H9 (cell line): ENCODE results near the gene TBC1D10B. TPM values are rescaled to one million over a fixed set of nuclear protein-coding genes. Genes with fewer than 3 reads are reported as not detected.

Experiments used
- DNase-seq: peaks from one replicate; pipeline ENCODE4 v3.0.0-alpha.2; 2017
- H2AFZ ChIP-seq: one replicate; pipeline ENCODE4 v1.6.1; 2013; ENCODE audit warnings: mild to moderate bottlenecking, low read length, control low read depth, moderate library complexity
- H2AK5ac ChIP-seq: 2 replicates; pipeline ENCODE4 v1.6.1; 2013; ENCODE audit warnings: low read length, control low read depth, mixed read lengths; ENCODE audit not compliant: insufficient read length
- H2BK120ac ChIP-seq: one replicate; pipeline ENCODE4 v1.6.1; 2013; ENCODE audit warnings: low read depth, mild to moderate bottlenecking, low read length, control low read depth, inconsistent platforms; ENCODE audit not compliant: poor library complexity, severe bottlenecking
- H2BK12ac ChIP-seq: 2 replicates; pipeline ENCODE4 v1.6.1; 2013; ENCODE audit warnings: low read length, control low read depth, mixed read lengths, low read depth; ENCODE audit not compliant: insufficient read length
- H2BK15ac ChIP-seq: 2 replicates; pipeline ENCODE4 v1.6.1; 2013; ENCODE audit warnings: low read depth, low read length, control low read depth
- H2BK20ac ChIP-seq: one replicate; pipeline ENCODE4 v1.6.1; 2013; ENCODE audit warnings: low read depth, mild to moderate bottlenecking, low read length, control low read depth, inconsistent platforms; ENCODE audit not compliant: poor library complexity, severe bottlenecking
- H2BK5ac ChIP-seq: 2 replicates; pipeline ENCODE4 v1.6.1; 2013; ENCODE audit warnings: low read length, control low read depth, mixed read lengths; ENCODE audit not compliant: insufficient read length
- H3K14ac ChIP-seq: 2 replicates; pipeline ENCODE4 v1.6.1; 2013; ENCODE audit warnings: low read length, control low read depth; ENCODE audit not compliant: insufficient read depth
- H3K18ac ChIP-seq: 2 replicates; pipeline ENCODE4 v1.6.1; 2013; ENCODE audit warnings: low read depth, mild to moderate bottlenecking, mixed read lengths, low read length, control low read depth; ENCODE audit not compliant: insufficient read length
- H3K23ac ChIP-seq: 2 replicates; pipeline ENCODE4 v1.6.1; 2013; ENCODE audit warnings: low read length, control low read depth, mixed read lengths, low read depth; ENCODE audit not compliant: insufficient read length
- H3K23me2 ChIP-seq: 2 replicates; pipeline ENCODE4 v1.6.1; 2013; ENCODE audit warnings: low read depth, mild to moderate bottlenecking, mixed read lengths, low read length, control low read depth; ENCODE audit not compliant: insufficient read length, poor library complexity, severe bottlenecking
- H3K27ac ChIP-seq: 2 replicates; pipeline ENCODE4 v1.5.1; 2013; ENCODE audit warnings: low read length, control low read depth, mixed read lengths, low read depth; ENCODE audit not compliant: insufficient read length
- H3K27me3 ChIP-seq: 2 replicates; pipeline ENCODE4 v1.6.1; 2013; ENCODE audit warnings: low read length, control low read depth, inconsistent platforms; ENCODE audit not compliant: insufficient read depth
- H3K4ac ChIP-seq: 2 replicates; pipeline ENCODE4 v1.6.1; 2013; ENCODE audit warnings: low read depth, mild to moderate bottlenecking, control low read depth, inconsistent platforms, low read length, moderate library complexity
- H3K4me1 ChIP-seq: 2 replicates; pipeline ENCODE4 v1.6.1; 2013; ENCODE audit warnings: low read length, control low read depth, inconsistent platforms; ENCODE audit not compliant: insufficient read depth
- H3K4me2 ChIP-seq: 2 replicates; pipeline ENCODE4 v1.6.1; 2013; ENCODE audit warnings: low read length, control low read depth, mixed read lengths; ENCODE audit not compliant: insufficient read length, insufficient read depth
- H3K56ac ChIP-seq: 2 replicates; pipeline ENCODE4 v1.6.1; 2013; ENCODE audit warnings: low read depth, mild to moderate bottlenecking, mixed read lengths, low read length, control low read depth; ENCODE audit not compliant: insufficient read length
- H3K79me1 ChIP-seq: 2 replicates; pipeline ENCODE4 v1.6.1; 2013; ENCODE audit warnings: low read depth, mild to moderate bottlenecking, moderate library complexity, low read length, control low read depth, inconsistent platforms; ENCODE audit not compliant: insufficient read depth, poor library complexity, severe bottlenecking
- H3K79me2 ChIP-seq: 2 replicates; pipeline ENCODE4 v1.6.1; 2013; ENCODE audit warnings: low read length, control low read depth, inconsistent platforms; ENCODE audit not compliant: insufficient read depth
- H3K9ac ChIP-seq: 2 replicates; pipeline ENCODE4 v1.6.1; 2013; ENCODE audit warnings: low read length, control low read depth, mixed read lengths; ENCODE audit not compliant: insufficient read length; ENCODE audit errors: extremely low read depth
- H3K9me3 ChIP-seq: one replicate; pipeline ENCODE4 v1.6.1; 2013; ENCODE audit warnings: low read depth, low read length, inconsistent platforms; ENCODE audit not compliant: control insufficient read depth
- H3T11ph ChIP-seq: one replicate; pipeline ENCODE4 v1.6.1; 2013; ENCODE audit warnings: mild to moderate bottlenecking, low read length, control low read depth, inconsistent platforms
- H4K20me1 ChIP-seq: one replicate; pipeline ENCODE4 v1.6.1; 2013; ENCODE audit not compliant: control insufficient read depth, insufficient read length, insufficient read depth
- H4K5ac ChIP-seq: 2 replicates; pipeline ENCODE4 v1.6.1; 2013; ENCODE audit warnings: low read depth, mild to moderate bottlenecking, mixed read lengths, low read length, control low read depth; ENCODE audit not compliant: insufficient read length
- H4K8ac ChIP-seq: replicated peaks from 2 replicates; pipeline ENCODE4 v1.6.1; 2013; ENCODE audit warnings: low read length, control low read depth, mixed read lengths, low read depth; ENCODE audit not compliant: insufficient read length
- H4K91ac ChIP-seq: 2 replicates; pipeline ENCODE4 v1.6.1; 2013; ENCODE audit warnings: low read depth, mild to moderate bottlenecking, moderate library complexity, mixed read lengths, low read length, control low read depth; ENCODE audit not compliant: insufficient read length
- H3K27ac Mint-ChIP-seq, 3 experiments: 2 replicates in 2 of 3; 3 replicates in 1 of 3; pipeline ENCODE4 v1.8.0; 2020 to 2021; ENCODE audit warnings: mixed read lengths in 3 of 3, mild to moderate bottlenecking in 1 of 3, moderate library complexity in 1 of 3
- H3K27me3 Mint-ChIP-seq: 2 replicates; pipeline ENCODE4 v1.8.0; 2021; ENCODE audit warnings: low read depth, mild to moderate bottlenecking, moderate library complexity, mixed read lengths
- H3K36me3 Mint-ChIP-seq, 3 experiments: 2 replicates in 2 of 3; 3 replicates in 1 of 3; pipeline ENCODE4 v1.8.0; 2020 to 2021; ENCODE audit warnings: low read depth in 3 of 3, mixed read lengths in 3 of 3; ENCODE audit not compliant: insufficient read depth in 1 of 3
- H3K4me1 Mint-ChIP-seq, 2 experiments: 2 replicates each; pipeline ENCODE4 v1.8.0; 2020; ENCODE audit warnings: mixed read lengths in 2 of 2
- H3K4me3 Mint-ChIP-seq, 2 experiments: 2 replicates in 1 of 2; 3 replicates in 1 of 2; pipeline ENCODE4 v1.8.0; 2020 to 2021; ENCODE audit warnings: mild to moderate bottlenecking in 2 of 2, mixed read lengths in 2 of 2, moderate library complexity in 1 of 2
- H3K9me3 Mint-ChIP-seq, 2 experiments: 2 replicates in 1 of 2; 3 replicates in 1 of 2; pipeline ENCODE4 v1.8.0; 2020; ENCODE audit warnings: mild to moderate bottlenecking in 2 of 2, mixed read lengths in 2 of 2, moderate library complexity in 1 of 2
- WGBS: extraction: QIAGEN DNeasy Blood & Tissue Kit; methylation state at CpG from one replicate; pipeline ENCODE4 v1.1.7; 2013; ENCODE audit warnings: missing lambda C conversion rate, low lambda C conversion rate, mixed read lengths; ENCODE audit not compliant: insufficient read length; ENCODE audit errors: extremely low coverage; 5-methylcytosine and 5-hydroxymethylcytosine counted together
- total RNA-seq: library from RNA; stranded (reverse); gene quantifications from 2 replicates; pipeline ENCODE4 v1.2.1, GENCODE V29; 2021
- TF ChIP-seq, protein P1 (sequence below): fragments of 200-600 bp; sonication (generic); conservative IDR thresholded peaks from 3 replicates; pipeline ENCODE4 v1.8.0; 2021; ENCODE audit warnings: antibody characterized with exemption, mild to moderate bottlenecking

The TBC1D10B gene
- total RNA-seq, 1 experiment from 2014 or later, result 25.6 TPM

DNA sequence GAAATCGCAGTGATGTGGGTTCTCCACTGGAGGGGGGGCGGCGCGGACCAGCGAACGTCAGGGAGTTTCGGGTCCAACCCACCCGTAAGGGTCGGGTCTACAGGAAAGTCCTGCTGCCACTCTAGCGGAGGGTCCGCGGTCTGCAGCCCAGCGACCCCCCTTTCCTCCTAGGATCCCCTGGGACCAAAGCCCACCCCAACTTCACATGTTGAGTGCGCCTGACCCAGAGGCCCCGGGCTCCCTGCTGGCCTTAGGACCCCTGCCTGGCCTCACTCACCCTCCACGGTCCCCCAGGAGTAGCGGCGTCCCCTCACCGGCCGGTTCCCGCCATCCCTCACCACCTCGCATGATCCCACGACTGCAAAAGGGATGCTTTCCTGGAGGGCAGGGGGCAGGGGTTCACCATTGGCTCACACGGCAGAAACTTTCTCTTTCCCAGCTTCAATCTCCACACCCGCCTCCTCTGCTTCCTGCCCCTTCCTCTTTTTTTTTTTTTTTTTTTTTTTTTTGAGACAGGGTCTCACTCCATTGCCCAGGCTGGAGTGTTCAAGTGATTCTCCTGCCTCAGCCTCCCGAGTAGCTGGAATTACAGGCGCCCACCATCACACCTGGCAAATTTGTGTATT is 9.0 kb upstream of the TBC1D10B start:
- H3K27ac Mint-ChIP-seq, result peak overlapping the region; percentile 79 to 99 (median 80); a peak in 4 of 7 replicates
- Histone ChIP-seq H3K79me2 (no peaks in the 10 kb centered on the region), H3K4me1 (no peaks in the 10 kb centered on the region; the same call in 1 of the 2 replicates), H3K4ac (no peak overlapping the region), H3K27me3 (no peaks in the 10 kb centered on the region), H4K20me1 (no peaks in the 10 kb centered on the region), H4K91ac (no peak overlapping the region), H3K9ac (peak overlapping the region; percentile 61), H3K4me2 (peak overlapping the region; percentile 50), H2AK5ac (no peak overlapping the region), H3K23ac (no peak overlapping the region), H4K8ac (no peak overlapping the region), H2BK20ac (no peak overlapping the region), H4K5ac (no peak overlapping the region), H2AFZ (no peak overlapping the region), H2BK5ac (no peak overlapping the region), H3K27ac (no peak overlapping the region), H3K9me3 (no peaks in the 10 kb centered on the region), H2BK120ac (no peak overlapping the region), H3K18ac (peak overlapping the region; percentile 39), H3K23me2 (peaks cover 13% of the 10 kb centered on the region), H3T11ph (no peak overlapping the region), H2BK15ac (no peak overlapping the region), H3K14ac (no peak overlapping the region; the same call in 1 of the 2 replicates), H3K56ac (no peak overlapping the region), H2BK12ac (no peak overlapping the region), H3K79me1 (no peaks in the 10 kb centered on the region)
- TF ChIP-seq, protein P1, sequence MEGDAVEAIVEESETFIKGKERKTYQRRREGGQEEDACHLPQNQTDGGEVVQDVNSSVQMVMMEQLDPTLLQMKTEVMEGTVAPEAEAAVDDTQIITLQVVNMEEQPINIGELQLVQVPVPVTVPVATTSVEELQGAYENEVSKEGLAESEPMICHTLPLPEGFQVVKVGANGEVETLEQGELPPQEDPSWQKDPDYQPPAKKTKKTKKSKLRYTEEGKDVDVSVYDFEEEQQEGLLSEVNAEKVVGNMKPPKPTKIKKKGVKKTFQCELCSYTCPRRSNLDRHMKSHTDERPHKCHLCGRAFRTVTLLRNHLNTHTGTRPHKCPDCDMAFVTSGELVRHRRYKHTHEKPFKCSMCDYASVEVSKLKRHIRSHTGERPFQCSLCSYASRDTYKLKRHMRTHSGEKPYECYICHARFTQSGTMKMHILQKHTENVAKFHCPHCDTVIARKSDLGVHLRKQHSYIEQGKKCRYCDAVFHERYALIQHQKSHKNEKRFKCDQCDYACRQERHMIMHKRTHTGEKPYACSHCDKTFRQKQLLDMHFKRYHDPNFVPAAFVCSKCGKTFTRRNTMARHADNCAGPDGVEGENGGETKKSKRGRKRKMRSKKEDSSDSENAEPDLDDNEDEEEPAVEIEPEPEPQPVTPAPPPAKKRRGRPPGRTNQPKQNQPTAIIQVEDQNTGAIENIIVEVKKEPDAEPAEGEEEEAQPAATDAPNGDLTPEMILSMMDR, result no peak
- H3K4me3 Mint-ChIP-seq, result peak overlapping the region; percentile 87 to 95
- H3K27me3 Mint-ChIP-seq, result no peaks in the 10 kb centered on the region; the same call in 1 of the 2 replicates
- DNase-seq, result no peak
- peaks cover 0 to 2% of the 10 kb centered on the region in 2 experiments; a peak in 2 of 5 replicates for H3K9me3 Mint-ChIP-seq
- peaks cover 20 to 40% of the 10 kb centered on the region in 2 experiments for H3K4me1 Mint-ChIP-seq
- H3K36me3 Mint-ChIP-seq, result peaks cover 2 to 4% (median 2%) of the 10 kb centered on the region in 3 experiments; a peak in 4 of 7 replicates
- WGBS, result no CpG with 5 or more reads among the region's 27 CpGs
